Astrocyte (in vitro differentiated cells and primary cell): ENCODE measurements around the gene TMEM221. TPM values are rescaled to one million over a fixed set of nuclear protein-coding genes. Genes with fewer than 3 reads are reported as not detected.

Source experiments
- DNase-seq: peaks from one replicate; pipeline ENCODE4 v3.0.0-alpha.2; 2010; ENCODE audit warnings: low read depth
- FAIRE-seq: peaks from 2 replicates; lab custom pipeline; 2011; peaks lifted over from hg19 to GRCh38; lab: Jason Lieb, UNC
- H2AFZ ChIP-seq: 2 replicates; pipeline ENCODE4 v1.6.0; 2012; ENCODE audit warnings: low read depth, low read length, inconsistent platforms
- H3K27ac ChIP-seq: 2 replicates; pipeline ENCODE4 v1.5.1; 2011; ENCODE audit warnings: low read depth, low read length, inconsistent platforms
- H3K27me3 ChIP-seq: 2 replicates; pipeline ENCODE4 v1.6.0; 2011; ENCODE audit warnings: low read length, inconsistent platforms; ENCODE audit not compliant: insufficient read depth
- H3K36me3 ChIP-seq: 2 replicates; pipeline ENCODE4 v1.5.1; 2011; ENCODE audit warnings: low read length, inconsistent platforms; ENCODE audit not compliant: insufficient read depth
- H3K4me1 ChIP-seq: 2 replicates; pipeline ENCODE4 v1.5.1; 2011; ENCODE audit warnings: low read length, inconsistent platforms; ENCODE audit not compliant: insufficient read depth
- H3K4me2 ChIP-seq: 2 replicates; pipeline ENCODE4 v1.6.0; 2012; ENCODE audit warnings: low read length, inconsistent platforms
- H3K4me3 ChIP-seq: 2 replicates; pipeline ENCODE4 v1.5.1; 2011; ENCODE audit warnings: low read depth, mild to moderate bottlenecking, low read length, inconsistent platforms; ENCODE audit not compliant: insufficient read depth
- H3K79me2 ChIP-seq: 2 replicates; pipeline ENCODE4 v1.6.0; 2012; ENCODE audit warnings: mild to moderate bottlenecking, low read length, inconsistent platforms; ENCODE audit not compliant: insufficient read depth
- H3K9ac ChIP-seq: 2 replicates; pipeline ENCODE4 v1.6.0; 2012; ENCODE audit warnings: mild to moderate bottlenecking, low read length, inconsistent platforms
- H3K9me3 ChIP-seq: 2 replicates; pipeline ENCODE4 v1.5.1; 2012; ENCODE audit warnings: low read depth, mild to moderate bottlenecking, low read length, inconsistent platforms; ENCODE audit not compliant: insufficient read depth
- H4K20me1 ChIP-seq: 2 replicates; pipeline ENCODE4 v1.6.0; 2012; ENCODE audit warnings: low read length, inconsistent platforms; ENCODE audit not compliant: insufficient read depth
- H3K27ac Mint-ChIP-seq: one replicate; pipeline ENCODE4 v1.8.0; 2021; ENCODE audit warnings: mild to moderate bottlenecking, mixed read lengths; ENCODE audit not compliant: unreplicated experiment
- H3K27me3 Mint-ChIP-seq: one replicate; pipeline ENCODE4 v1.8.0; 2021; ENCODE audit warnings: low read depth, mixed read lengths; ENCODE audit not compliant: unreplicated experiment
- H3K36me3 Mint-ChIP-seq: one replicate; pipeline ENCODE4 v1.8.0; 2021; ENCODE audit warnings: low read depth, mixed read lengths; ENCODE audit not compliant: unreplicated experiment
- H3K4me1 Mint-ChIP-seq: one replicate; pipeline ENCODE4 v1.8.0; 2021; ENCODE audit warnings: low read depth, mixed read lengths; ENCODE audit not compliant: unreplicated experiment
- H3K4me3 Mint-ChIP-seq: one replicate; pipeline ENCODE4 v1.8.0; 2021; ENCODE audit warnings: mild to moderate bottlenecking, moderate library complexity, mixed read lengths; ENCODE audit not compliant: unreplicated experiment
- H3K9me3 Mint-ChIP-seq: one replicate; pipeline ENCODE4 v1.8.0; 2021; ENCODE audit warnings: mild to moderate bottlenecking, mixed read lengths; ENCODE audit not compliant: unreplicated experiment
- CTCF ChIP-seq: IDR thresholded peaks from 2 replicates; pipeline ENCODE4 v1.5.1; 2011; ENCODE audit warnings: low read depth, mild to moderate bottlenecking, inconsistent platforms, low read length, moderate library complexity; ENCODE audit not compliant: insufficient read depth
- EZH2 ChIP-seq: IDR thresholded peaks from 2 replicates; pipeline ENCODE4 v1.6.1; 2012; ENCODE audit warnings: mild to moderate bottlenecking, low read length, inconsistent platforms; ENCODE audit not compliant: insufficient read depth
- total RNA-seq: library from RNA; stranded (reverse); gene quantifications from 2 replicates; pipeline ENCODE4 v1.2.1, GENCODE V29; 2021

The TMEM221 gene
- total RNA-seq, 1 donor from 2014 or later, result 0.23 TPM

GRCh38 chr19:17496337-17496997 lies 48.0 kb upstream of the TMEM221 start:
- peaks cover 6% of the 10 kb centered on the region for H3K4me1 ChIP-seq
- Mint-ChIP-seq H3K4me3 (no peak overlapping the region), H3K27ac (no peak overlapping the region), H3K27me3 (peaks cover 2% of the 10 kb centered on the region), H3K4me1 (peaks cover 17% of the 10 kb centered on the region), H3K36me3 (peaks cover 14% of the 10 kb centered on the region), H3K9me3 (no peaks in the 10 kb centered on the region)
- H3K27ac ChIP-seq, result no peak overlapping the region
- no peak for TF ChIP-seq EZH2
- TF ChIP-seq CTCF, result peak; percentile 58
- DNase-seq (no peak), FAIRE-seq (no peak)
- no peaks in the 10 kb centered on the region for H3K27me3 ChIP-seq
- H3K36me3 ChIP-seq, result no peaks in the 10 kb centered on the region
- H3K4me2 ChIP-seq, result no peak overlapping the region
- no peak overlapping the region for H3K4me3 ChIP-seq
- H3K9me3 ChIP-seq, result no peaks in the 10 kb centered on the region
- peaks cover 26% of the 10 kb centered on the region for H4K20me1 ChIP-seq
- no peaks in the 10 kb centered on the region for H3K79me2 ChIP-seq
- no peak overlapping the region for H2AFZ ChIP-seq
- H3K9ac ChIP-seq, result no peak overlapping the region

GRCh38 chr19:17495639-17496296 lies 47.3 kb upstream of the TMEM221 start:
- Mint-ChIP-seq H3K4me1 (peaks cover 17% of the 10 kb centered on the region), H3K27ac (peak overlapping the region; percentile 24)

More at GRCh38 chr19:17495639-17496296, 47.3 kb upstream of the TMEM221 start:
- Mint-ChIP-seq H3K9me3 (no peaks in the 10 kb centered on the region), H3K4me3 (no peak overlapping the region), H3K36me3 (peaks cover 10% of the 10 kb centered on the region), H3K27me3 (peaks cover 2% of the 10 kb centered on the region)
- Histone ChIP-seq H4K20me1 (peaks cover 26% of the 10 kb centered on the region), H3K4me1 (peaks cover 6% of the 10 kb centered on the region), H3K36me3 (no peaks in the 10 kb centered on the region), H3K27ac (no peak overlapping the region), H3K9ac (no peak overlapping the region), H3K9me3 (no peaks in the 10 kb centered on the region), H3K27me3 (no peaks in the 10 kb centered on the region), H3K4me2 (no peak overlapping the region), H3K79me2 (no peaks in the 10 kb centered on the region), H3K4me3 (no peak overlapping the region), H2AFZ (no peak overlapping the region)
- FAIRE-seq (no peak), DNase-seq (no peak)
- no peak for TF ChIP-seq CTCF
- no peak for TF ChIP-seq EZH2
